ENCODE data around the gene PPP1R12B. TPM values are rescaled to one million over a fixed set of nuclear protein-coding genes. Genes with fewer than 3 reads are reported as not detected.
"Not testable (repeated sequence)": the region's sequence is repeated elsewhere in the genome, so short reads cannot be mapped to it uniquely, and the experiment has no call there.

The PPP1R12B gene
- total RNA-seq, 1 donor from 2014 or later, result 2.4 TPM

DNA sequence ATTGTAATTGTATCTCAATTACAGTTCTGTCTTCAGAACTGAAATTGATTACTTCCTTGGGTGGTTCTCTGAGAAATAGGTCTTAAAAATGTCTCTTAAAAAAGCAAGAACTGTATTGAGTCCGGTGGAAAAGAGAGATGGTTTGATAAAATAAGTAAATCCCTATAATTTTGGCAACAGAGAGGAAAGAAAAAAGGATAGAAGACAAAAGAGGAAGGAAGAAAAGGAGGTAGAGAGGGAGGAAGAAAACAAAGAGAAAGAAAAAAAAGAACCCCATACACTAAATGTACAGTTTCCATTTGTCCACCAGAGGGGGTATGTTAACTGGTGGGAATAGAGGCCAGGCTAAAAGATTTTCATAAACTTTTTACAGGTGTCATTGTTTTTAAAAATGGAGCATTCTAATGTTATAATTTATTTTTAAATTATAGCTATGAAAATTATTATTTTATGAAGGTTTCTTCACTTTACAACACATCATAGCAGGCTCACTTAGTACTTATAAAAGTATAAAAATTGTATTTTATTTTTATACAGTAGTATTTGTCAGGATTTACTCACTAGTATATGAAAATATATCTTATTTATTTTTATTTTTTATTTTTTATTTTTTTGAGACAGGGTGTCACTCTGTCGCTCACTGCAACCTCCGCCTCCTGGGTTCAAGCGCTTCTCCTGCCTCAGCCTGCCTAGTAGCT lies 4.7 kb upstream of the PPP1R12B start:
- DNase-seq (ENCODE audit: low read depth in 2 of 2), result peak; percentile 25 to 52

GRCh38 chr1:202348005-202348508 lies 442 bp upstream of the PPP1R12B start:
- no peak for DNase-seq (ENCODE audit: low read depth in 2 of 2)

- DNase-seq (ENCODE audit: low read depth in 2 of 2), result peak; percentile 48 to 89
Observed at GRCh38 chr1:202349206-202349928, 868 bp downstream of the PPP1R12B start.

DNA sequence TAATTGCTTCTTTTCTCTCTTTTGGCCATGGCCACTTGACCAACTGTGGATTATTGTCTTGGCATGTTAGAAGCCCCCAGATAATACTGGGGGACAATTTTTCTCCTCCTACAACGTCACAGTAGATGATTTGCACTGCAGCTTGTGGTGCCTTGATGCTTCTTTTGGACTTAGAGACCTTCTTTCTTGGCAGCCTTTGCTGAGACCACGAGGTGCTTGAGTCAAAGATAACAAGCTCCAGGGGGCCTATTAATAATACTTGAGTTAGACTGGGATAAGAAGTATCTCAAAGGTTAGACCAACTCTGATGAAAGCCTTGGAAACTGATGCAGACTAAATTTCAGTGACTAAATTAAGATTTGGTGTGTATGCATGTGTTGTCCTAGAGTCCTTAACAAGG lies 3.2 kb downstream of the PPP1R12B start:
- no peak for DNase-seq (ENCODE audit: low read depth in 2 of 2)

- not testable (repeated sequence) for DNase-seq (ENCODE audit: low read depth in 2 of 2)
Observed at GRCh38 chr1:202352583-202353197, 4.2 kb downstream of the PPP1R12B start.

- no peak for DNase-seq (ENCODE audit: low read depth in 2 of 2)
Observed at GRCh38 chr1:202355944-202356553, 7.5 kb downstream of the PPP1R12B start.

GRCh38 chr1:202357506-202357905 lies 9.0 kb downstream of the PPP1R12B start:
- DNase-seq (ENCODE audit: low read depth in 2 of 2), result no peak

GRCh38 chr1:202361224-202361623 lies 12.7 kb downstream of the PPP1R12B start:
- DNase-seq (ENCODE audit: low read depth in 2 of 2), result no peak

DNA sequence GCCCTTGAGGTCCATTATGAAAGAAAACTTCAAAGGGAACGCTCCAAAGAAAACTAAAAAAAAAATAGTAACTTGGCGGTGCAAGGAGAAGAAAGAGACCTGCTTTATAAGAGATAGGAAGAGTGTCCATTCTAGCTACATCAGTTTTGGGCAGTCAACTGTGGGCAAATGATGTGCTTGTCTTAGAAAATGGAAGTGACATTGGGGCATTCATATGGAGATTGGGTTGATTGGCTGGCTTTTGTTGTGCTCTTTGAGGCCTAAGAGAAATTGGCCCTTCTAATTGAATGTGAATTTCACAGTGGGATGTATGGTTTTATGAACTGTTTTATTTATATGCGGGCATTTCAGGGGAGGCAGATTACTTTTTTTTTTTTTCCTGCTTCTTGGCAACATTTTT lies 13.2 kb downstream of the PPP1R12B start:
- no peak for DNase-seq (ENCODE audit: low read depth in 2 of 2)

DNA sequence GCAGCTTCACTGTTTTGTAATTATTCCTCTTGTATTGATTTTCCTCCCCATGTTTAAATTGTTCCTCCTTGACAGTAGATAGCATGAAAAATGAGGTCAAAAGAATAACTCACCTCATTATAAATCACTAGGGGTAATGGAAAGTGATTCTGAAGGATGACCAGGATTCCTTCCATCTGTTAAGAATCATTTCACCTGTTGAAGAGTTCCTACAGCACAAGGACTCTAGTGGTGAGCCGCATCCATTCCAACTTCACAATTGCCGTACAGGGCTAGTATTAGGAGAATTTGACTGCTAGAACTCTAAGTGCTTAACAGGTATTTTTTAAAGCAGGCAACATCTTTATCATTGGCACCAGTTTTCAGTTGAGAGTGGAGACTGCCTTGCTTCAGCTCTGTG lies 13.7 kb downstream of the PPP1R12B start:
- no peak for DNase-seq (ENCODE audit: low read depth in 2 of 2)

- DNase-seq (ENCODE audit: low read depth in 2 of 2), result no peak
Observed at GRCh38 chr1:202365092-202365815, 16.8 kb downstream of the PPP1R12B start.

GRCh38 chr1:202367271-202367670 lies 18.8 kb downstream of the PPP1R12B start:
- no peak for DNase-seq (ENCODE audit: low read depth in 2 of 2)

DNA sequence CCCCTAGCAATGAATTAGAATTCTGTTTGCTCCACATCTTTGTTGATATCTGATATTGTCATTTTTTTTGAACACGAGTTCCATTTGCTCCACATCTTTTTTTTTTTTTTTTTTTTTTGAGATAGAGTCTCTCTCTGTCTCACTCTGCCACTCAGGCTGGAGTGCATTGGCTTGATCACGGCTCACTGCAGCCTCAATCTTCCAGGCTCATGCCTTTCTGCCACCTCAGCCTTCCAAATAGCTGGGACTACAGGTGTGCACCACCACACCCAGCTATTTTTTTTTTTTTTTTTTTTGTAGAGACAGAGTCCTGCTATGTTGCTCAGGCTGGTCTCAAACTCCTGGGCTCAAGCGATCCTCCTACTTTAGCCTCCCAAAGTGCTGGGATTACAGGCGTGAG lies 22.4 kb downstream of the PPP1R12B start:
- DNase-seq (ENCODE audit: low read depth in 2 of 2), result not testable (repeated sequence)

DNA sequence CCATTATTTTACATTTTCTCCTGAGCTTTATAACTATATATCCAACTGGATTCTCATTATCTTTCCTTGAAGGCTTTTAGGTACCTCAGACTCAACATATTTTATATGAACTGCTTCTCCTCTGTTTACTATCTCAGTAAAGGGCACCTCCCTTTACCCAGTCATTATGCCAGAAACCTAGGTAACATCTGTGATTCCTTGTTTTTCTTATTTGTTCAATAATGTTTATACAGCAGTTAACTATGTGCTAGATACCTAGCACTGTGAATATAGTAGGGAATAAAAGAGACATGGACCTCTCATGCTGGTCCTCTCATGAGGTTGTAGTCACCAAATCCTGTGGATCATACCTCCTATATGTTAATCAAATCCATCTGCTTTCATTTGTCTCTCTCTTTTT lies 25.6 kb downstream of the PPP1R12B start:
- no peak for DNase-seq (ENCODE audit: low read depth in 2 of 2)

- not testable (repeated sequence) for DNase-seq (ENCODE audit: low read depth in 2 of 2)
Observed at GRCh38 chr1:202375175-202375574, 26.7 kb downstream of the PPP1R12B start.

- DNase-seq (ENCODE audit: low read depth in 2 of 2), result no peak
Observed at GRCh38 chr1:202376247-202376646, 27.7 kb downstream of the PPP1R12B start.

- not testable (repeated sequence) for DNase-seq (ENCODE audit: low read depth in 2 of 2)
Observed at GRCh38 chr1:202379884-202380529, 31.5 kb downstream of the PPP1R12B start.

DNA sequence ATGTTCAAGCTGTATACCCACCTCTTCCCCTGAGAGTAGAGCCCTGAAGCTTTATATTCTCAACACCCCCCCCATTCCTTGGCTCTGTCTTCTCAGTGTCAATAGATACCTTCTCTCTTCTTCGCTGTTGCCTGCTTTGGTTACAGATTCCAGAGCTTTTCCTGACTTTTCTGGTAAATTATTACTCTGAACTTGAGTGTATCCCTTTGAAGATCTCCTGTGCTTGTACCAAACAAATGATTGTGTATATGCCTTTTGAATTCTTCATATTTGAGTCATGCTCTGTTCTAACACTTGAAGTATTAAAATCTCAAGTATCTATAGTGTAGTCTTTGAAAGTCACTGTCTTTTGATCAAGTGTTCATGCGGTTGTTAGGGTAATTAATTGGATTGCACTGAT lies 32.0 kb downstream of the PPP1R12B start:
- not testable (repeated sequence) for DNase-seq (ENCODE audit: low read depth in 2 of 2)

GRCh38 chr1:202381867-202382266 lies 33.4 kb downstream of the PPP1R12B start:
- DNase-seq (ENCODE audit: low read depth in 2 of 2), result not testable (repeated sequence)

GRCh38 chr1:202395831-202396230 lies 47.3 kb downstream of the PPP1R12B start:
- DNase-seq (ENCODE audit: low read depth in 2 of 2), result not testable (repeated sequence)

- DNase-seq (ENCODE audit: low read depth in 2 of 2), result no peak
Observed at GRCh38 chr1:202397256-202397655, 48.8 kb downstream of the PPP1R12B start.
